GM15510 (cell line): Measurements from ENCODE around the gene HEPACAM.

ENCODE experiments used
- POLR2A ChIP-seq: IDR thresholded peaks from 3 replicates; pipeline ENCODE4 v1.6.1; 2011; ENCODE audit warnings: borderline replicate concordance; ENCODE audit not compliant: insufficient read length; ENCODE audit errors: extremely low read depth

Gene HEPACAM

DNA sequence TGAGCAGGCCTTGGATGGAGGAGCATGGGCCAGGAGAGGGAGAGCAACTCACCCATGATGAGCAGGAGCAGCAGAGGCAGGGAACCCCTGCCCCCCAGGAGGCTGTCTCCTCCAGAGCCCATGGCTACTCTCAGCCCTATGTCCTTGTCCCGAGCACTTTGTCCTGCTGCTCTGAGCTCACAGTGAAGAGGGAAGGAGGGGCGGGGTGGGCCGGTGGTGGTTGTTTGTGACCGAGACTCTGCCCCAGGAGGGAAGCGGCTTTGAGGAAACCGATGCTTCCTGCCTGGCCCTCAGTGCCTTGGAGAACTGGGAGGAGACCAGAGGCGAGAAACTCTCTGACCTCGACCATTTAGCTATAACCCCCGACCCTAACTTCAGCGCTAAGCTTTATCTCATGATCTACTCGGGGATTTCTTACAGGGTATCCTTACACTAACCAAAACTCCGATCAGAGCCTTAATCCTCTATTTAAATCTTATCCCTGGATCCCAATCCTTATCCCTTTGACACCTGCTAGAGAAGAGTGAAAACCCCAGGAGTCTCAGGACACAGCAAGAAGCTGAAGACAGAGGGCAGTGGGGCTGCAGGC is 38.1 kb downstream of the HEPACAM start, which contains the start of gene ROBO4:
TSS of gene ROBO4 (minus strand) at position 192 of the 589 bp plus-strand sequence. CDS start at position 122, 70 bp downstream.
- TF ChIP-seq POLR2A: no peak

DNA sequence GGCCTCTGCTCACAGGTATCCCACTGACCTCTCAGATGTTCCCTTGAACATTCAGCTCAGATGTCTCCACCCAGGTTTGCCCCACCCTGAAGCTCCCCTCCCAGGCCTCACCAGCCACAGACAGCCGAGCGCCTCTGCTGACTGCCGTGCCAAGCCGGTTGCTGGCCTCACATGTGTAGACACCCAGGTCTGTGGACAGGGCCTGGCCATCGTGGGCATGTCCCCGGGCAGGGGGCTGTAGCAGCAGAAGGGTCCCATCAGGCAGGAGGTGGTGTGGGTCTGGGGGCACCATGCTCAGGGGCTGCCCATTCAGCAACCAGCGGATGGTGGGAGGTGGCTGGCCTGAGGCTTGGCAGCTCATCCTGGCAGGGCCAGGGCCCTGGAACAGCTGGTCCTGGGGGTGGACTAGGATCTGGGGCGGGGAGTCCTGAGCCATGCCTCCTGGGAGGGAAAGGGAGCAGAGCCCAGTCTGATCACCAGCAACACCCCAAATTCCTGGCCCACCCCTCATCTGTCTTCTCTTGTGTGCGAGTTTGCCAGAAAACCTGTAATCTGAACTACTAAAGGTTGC is 38.9 kb downstream of the HEPACAM start:
- TF ChIP-seq POLR2A: no peak

DNA sequence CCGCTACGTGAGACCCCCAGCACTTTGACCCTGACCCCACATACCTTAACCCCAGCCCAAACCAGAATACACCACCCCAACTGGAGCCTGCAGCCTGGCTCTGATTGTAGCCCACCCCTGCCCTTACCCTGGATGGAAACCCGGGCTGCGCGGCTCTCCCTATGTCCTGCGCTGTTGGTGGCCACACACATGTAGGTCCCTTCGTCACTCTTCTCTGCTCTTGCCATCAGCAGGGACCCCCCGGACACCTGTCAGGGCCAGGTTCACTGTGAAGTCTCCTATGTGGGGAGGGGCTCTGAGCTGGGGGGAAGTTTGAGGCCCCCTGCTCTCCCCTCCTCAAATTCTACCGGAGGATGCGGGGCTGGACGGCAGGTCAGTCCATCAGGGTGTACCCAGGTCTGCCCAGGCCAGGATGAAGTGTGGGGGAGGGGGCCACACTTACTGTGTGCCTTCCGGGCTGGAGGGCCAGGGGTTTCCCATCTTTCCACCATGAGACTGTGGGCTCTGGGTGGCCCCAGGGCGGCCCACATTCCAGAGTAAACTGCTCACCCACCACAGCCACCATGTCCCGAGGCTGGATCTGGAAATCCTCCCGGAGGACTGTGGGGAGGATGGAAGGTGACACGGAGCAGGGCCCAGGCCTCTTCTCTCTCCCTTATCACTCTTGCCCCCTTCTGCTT is 39.6 kb downstream of the HEPACAM start:
- TF ChIP-seq POLR2A: no peak

DNA sequence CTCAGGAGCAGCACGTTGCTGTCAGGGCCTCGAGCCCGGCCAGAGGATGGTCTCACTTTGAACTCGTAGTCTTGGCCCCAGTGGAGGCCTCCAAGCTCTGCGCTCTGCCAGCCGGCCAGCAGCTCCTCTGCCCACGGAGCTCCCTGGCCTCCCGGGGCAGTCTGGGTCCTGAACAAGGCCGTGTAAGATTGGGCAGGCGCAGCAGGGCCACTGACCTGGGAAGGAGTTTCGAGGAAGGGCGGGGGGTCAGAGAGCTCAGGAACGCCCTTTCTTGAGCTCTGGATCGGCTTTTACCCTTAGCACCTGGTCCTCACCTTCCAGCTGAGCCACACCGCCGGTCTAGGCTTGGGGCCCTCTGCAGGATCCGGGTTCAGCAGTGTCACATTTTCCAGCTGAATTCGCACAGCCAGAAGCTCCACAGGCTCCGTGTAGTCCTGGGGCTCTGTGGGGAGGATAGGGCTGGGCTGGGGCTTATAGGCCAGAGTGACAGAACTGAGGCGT is 40.3 kb downstream of the HEPACAM start:
- TF ChIP-seq POLR2A: no peak

GRCh38 chr11:124894606-124895430 is 41.0 kb downstream of the HEPACAM start:
- no peak for TF ChIP-seq POLR2A

GRCh38 chr11:124893781-124894401 is 42.0 kb downstream of the HEPACAM start:
- no peak for TF ChIP-seq POLR2A

GRCh38 chr11:124892750-124893454 is 42.9 kb downstream of the HEPACAM start:
- no peak for TF ChIP-seq POLR2A

GRCh38 chr11:124892146-124892545 is 43.7 kb downstream of the HEPACAM start:
- no peak for TF ChIP-seq POLR2A

DNA sequence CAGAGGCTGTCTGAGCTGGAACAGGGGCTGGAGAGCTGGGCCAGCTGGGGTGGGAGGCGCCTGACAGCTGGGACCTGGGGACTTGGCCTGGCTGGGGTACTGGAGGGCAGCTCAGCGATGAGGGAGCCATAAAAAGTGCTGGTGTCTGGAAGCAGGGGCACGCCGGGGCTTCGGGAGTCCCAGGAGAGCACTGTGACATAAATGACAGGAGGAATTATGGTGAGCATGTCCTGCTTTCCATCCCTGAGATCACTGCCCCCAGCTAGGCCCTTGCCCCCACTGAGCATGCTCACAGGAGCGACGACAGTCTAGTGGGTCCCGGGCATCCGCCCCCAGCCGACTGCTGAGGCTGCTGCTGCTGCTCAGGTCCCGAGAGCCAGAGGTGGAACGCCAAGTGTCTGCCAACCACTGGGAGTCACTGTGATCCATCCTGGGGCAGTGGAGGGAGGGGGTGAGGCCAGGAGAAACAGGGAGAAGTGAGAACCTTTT is 44.4 kb downstream of the HEPACAM start:
- TF ChIP-seq POLR2A: no peak

DNA sequence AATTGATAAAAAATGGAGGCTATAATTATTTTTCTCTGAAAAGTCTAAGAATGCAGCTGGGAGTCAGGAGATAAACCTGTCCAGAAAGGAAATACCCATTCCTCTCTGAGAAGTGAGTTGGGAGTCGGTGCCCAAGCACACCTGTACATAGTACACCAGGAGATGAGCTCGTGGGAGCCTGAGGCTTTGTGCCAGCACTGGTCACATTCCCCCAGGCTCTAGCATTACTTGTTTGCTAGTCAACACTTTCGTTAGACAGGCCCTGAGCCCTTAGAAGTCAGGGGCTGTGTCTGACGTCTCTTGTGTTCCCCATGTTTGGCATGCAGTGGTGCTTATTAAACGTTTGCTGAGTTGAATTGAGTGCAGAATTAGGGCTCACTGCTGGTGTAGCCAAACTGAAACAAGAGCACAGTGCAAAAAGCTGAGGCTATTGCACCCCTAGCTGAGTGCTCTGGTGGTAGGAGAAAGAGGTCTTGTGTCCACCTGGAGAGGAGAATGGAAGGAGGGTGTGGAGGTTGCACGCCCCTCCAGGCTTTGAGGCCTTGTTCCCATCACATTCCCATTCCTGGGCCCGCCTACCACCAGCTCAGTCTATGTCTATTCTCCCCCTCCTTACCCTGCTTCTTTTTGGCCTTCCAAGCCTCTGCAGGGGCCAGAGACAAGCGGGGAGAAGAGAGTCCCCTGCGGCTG is 45.0 kb downstream of the HEPACAM start:
- TF ChIP-seq POLR2A: no peak

GRCh38 chr11:124890151-124890550 is 45.7 kb downstream of the HEPACAM start:
- no peak for TF ChIP-seq POLR2A

GRCh38 chr11:124889191-124890091 is 46.4 kb downstream of the HEPACAM start:
- TF ChIP-seq POLR2A: no peak

DNA sequence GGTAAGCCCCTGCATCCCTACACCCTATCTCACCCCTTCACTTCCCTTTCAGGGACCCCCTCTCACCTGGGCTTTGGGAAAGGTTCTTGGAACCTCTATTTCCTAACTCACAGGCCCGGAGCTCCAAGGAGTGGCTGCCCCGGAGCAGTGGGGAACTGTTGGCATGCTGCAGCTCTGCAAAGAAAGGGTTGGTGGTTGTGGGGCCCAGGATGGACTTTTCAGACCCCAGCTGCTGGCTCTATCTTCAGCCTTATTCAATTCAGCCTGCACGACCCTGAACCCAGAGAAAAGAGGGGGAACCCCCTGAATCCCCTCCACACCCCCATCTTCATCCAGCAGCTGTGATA is 48.2 kb downstream of the HEPACAM start:
- no peak for TF ChIP-seq POLR2A
